NT2/D1 (cell line): ENCODE data around the gene OTOF.

Experiments
- YY1 ChIP-seq: IDR thresholded peaks from 2 replicates; pipeline ENCODE4 v1.6.1; 2011; ENCODE audit not compliant: insufficient read length, insufficient read depth
- ZNF274 ChIP-seq: IDR thresholded peaks from 2 replicates; pipeline ENCODE4 v1.6.1; 2011; ENCODE audit warnings: mild to moderate bottlenecking, low read depth, low read length

GRCh38 chr2:26516781-26517180, 38.9 kb upstream of the OTOF start:
- TF ChIP-seq ZNF274 = no peak
- TF ChIP-seq YY1 = no peak
